Measurements from ENCODE around the gene CHMP4A.

- TF ChIP-seq POLR2A (IDR thresholded peaks at IDR 0.05): no peak
- no peak for TF ChIP-seq CTCF (IDR thresholded peaks at IDR 0.05)
Observed at GRCh38 chr14:24216345-24216699, 3.0 kb upstream of the CHMP4A start.

All from prostate gland (tissue), 2 donors.